Neuronal stem cell (in vitro differentiated cells): Measurements from ENCODE around the gene FTCD.
"Not testable (repeated sequence)": the region's sequence is repeated elsewhere in the genome, so short reads cannot be mapped to it uniquely, and the experiment has no call there.

ENCODE experiments used
- DNase-seq: peaks from one replicate; pipeline ENCODE4 v3.0.0-alpha.2; 2013; ENCODE audit warnings: low spot score
- H2AFZ ChIP-seq: one replicate; pipeline ENCODE4 v1.6.1; 2013; ENCODE audit warnings: mild to moderate bottlenecking, low read length, inconsistent platforms
- H2AK5ac ChIP-seq: 2 replicates; pipeline ENCODE4 v1.6.1; 2013; ENCODE audit warnings: low read depth, mild to moderate bottlenecking, inconsistent platforms, low read length, moderate library complexity, mixed read lengths
- H2BK120ac ChIP-seq: 2 replicates; pipeline ENCODE4 v1.6.1; 2013; ENCODE audit warnings: low read depth, mild to moderate bottlenecking, inconsistent platforms, low read length, moderate library complexity, mixed read lengths
- H2BK12ac ChIP-seq: one replicate; pipeline ENCODE4 v1.6.1; 2013; ENCODE audit warnings: low read length, inconsistent platforms
- H2BK15ac ChIP-seq: 2 replicates; pipeline ENCODE4 v1.6.1; 2013; ENCODE audit warnings: mild to moderate bottlenecking, low read length, inconsistent platforms, mixed read lengths
- H2BK5ac ChIP-seq: one replicate; pipeline ENCODE4 v1.6.1; 2013; ENCODE audit warnings: inconsistent platforms, mild to moderate bottlenecking, low read length, moderate library complexity
- H3K14ac ChIP-seq: one replicate; pipeline ENCODE4 v1.6.1; 2013; ENCODE audit warnings: low read length, inconsistent platforms
- H3K18ac ChIP-seq: 2 replicates; pipeline ENCODE4 v1.6.1; 2013; ENCODE audit warnings: low read length, inconsistent platforms
- H3K23ac ChIP-seq: 2 replicates; pipeline ENCODE4 v1.6.1; 2013; ENCODE audit warnings: low read depth, mild to moderate bottlenecking, mixed read lengths, low read length, inconsistent platforms; ENCODE audit not compliant: poor library complexity
- H3K27ac ChIP-seq: replicated peaks from 3 replicates; pipeline ENCODE4 v1.5.1; 2013; ENCODE audit warnings: low read length, inconsistent platforms
- H3K27me3 ChIP-seq, 3 experiments: 2 replicates each; pipeline ENCODE4 v1.6.1; 2013; ENCODE audit warnings: low read length in 3 of 3, mild to moderate bottlenecking in 2 of 3, inconsistent platforms in 1 of 3, low read depth in 1 of 3, mixed read lengths in 1 of 3, moderate library complexity in 1 of 3; ENCODE audit not compliant: control insufficient read depth in 3 of 3, insufficient read depth in 3 of 3
- H3K36me3 ChIP-seq, 2 donors: replicated peaks in 1 of 2; 2 replicates each; pipeline ENCODE4 v1.6.1; 2013; ENCODE audit warnings: low read length in 2 of 2; ENCODE audit not compliant: control insufficient read depth in 2 of 2, insufficient read depth in 2 of 2
- H3K4ac ChIP-seq: 2 replicates; pipeline ENCODE4 v1.6.1; 2013; ENCODE audit warnings: inconsistent platforms, mild to moderate bottlenecking, low read length, moderate library complexity
- H3K4me1 ChIP-seq, 2 donors: 1 replicate in 1 of 2; 2 replicates in 1 of 2; pipeline ENCODE4 v1.6.1; 2013; ENCODE audit warnings: low read length in 2 of 2, low read depth in 1 of 2; ENCODE audit not compliant: control insufficient read depth in 2 of 2, insufficient read depth in 1 of 2
- H3K4me2 ChIP-seq: one replicate; pipeline ENCODE4 v1.6.1; 2013; ENCODE audit warnings: mild to moderate bottlenecking, low read length, inconsistent platforms; ENCODE audit not compliant: insufficient read depth, poor library complexity, severe bottlenecking
- H3K4me3 ChIP-seq, 2 donors: 2 replicates each; pipeline ENCODE4 v1.5.1; 2013; ENCODE audit warnings: low read length in 2 of 2, mild to moderate bottlenecking in 2 of 2, inconsistent platforms in 1 of 2, moderate library complexity in 1 of 2
- H3K79me1 ChIP-seq: one replicate; pipeline ENCODE4 v1.6.1; 2013; ENCODE audit warnings: low read depth, mild to moderate bottlenecking, inconsistent platforms, low read length, moderate library complexity
- H3K9ac ChIP-seq: one replicate; pipeline ENCODE4 v1.6.1; 2013; ENCODE audit warnings: mild to moderate bottlenecking, low read depth, low read length, inconsistent platforms; ENCODE audit not compliant: poor library complexity
- H3K9me3 ChIP-seq, 2 donors: replicated peaks in 1 of 2; 2 replicates each; pipeline versions ENCODE3 to v1.6.1; 2013; ENCODE audit warnings: low read length in 2 of 2, mild to moderate bottlenecking in 2 of 2, inconsistent platforms in 1 of 2, low read depth in 1 of 2, mixed read lengths in 1 of 2, moderate library complexity in 1 of 2; ENCODE audit not compliant: control insufficient read depth in 2 of 2, insufficient read depth in 1 of 2
- H4K8ac ChIP-seq: one replicate; pipeline ENCODE4 v1.6.1; 2013; ENCODE audit warnings: low read depth, mild to moderate bottlenecking, inconsistent platforms, low read length, moderate library complexity
- H4K91ac ChIP-seq: one replicate; pipeline ENCODE4 v1.6.1; 2013; ENCODE audit warnings: low read length, low read depth, mild to moderate bottlenecking, inconsistent platforms; ENCODE audit not compliant: poor library complexity
- WGBS, 2 donors: extraction: QIAGEN DNeasy Blood & Tissue Kit; methylation state at CpG; one replicate each; pipeline ENCODE4 v1.1.7; 2013; ENCODE audit warnings: missing lambda C conversion rate in 2 of 2, mixed read lengths in 1 of 2; ENCODE audit not compliant: insufficient read length in 2 of 2, insufficient replicate concordance in 1 of 2; ENCODE audit errors: extremely low coverage in 2 of 2; 5-methylcytosine and 5-hydroxymethylcytosine counted together

The FTCD gene

DNA sequence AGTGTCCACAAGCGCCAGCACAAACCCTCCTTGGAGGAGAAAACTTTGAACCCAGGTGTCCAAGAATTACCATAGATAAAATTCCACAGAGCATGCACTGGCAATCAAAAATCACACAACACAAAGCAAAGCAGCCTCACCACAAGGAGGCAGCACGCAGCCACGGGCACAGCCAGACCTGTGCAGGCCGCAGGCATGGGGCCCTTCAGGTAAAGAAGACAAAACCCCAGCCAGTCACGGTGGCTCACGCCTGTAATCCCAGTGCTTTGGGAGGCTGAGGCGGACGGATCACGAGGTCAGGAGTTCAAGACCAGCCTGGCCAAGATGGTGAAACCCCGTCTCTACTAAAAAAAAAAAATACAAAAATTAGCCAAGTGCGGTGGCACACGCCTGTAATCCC lies 8.0 kb downstream of the FTCD start:
- H3K9me3 ChIP-seq, H3K14ac ChIP-seq, H3K27ac ChIP-seq, H2BK15ac ChIP-seq, H2AFZ ChIP-seq, H3K4me1 ChIP-seq, H3K36me3 ChIP-seq, H4K8ac ChIP-seq, H3K27me3 ChIP-seq, H3K79me1 ChIP-seq, H3K4ac ChIP-seq, H2BK5ac ChIP-seq, H3K9ac ChIP-seq, H4K91ac ChIP-seq, H2BK12ac ChIP-seq, H3K23ac ChIP-seq, H3K4me2 ChIP-seq, H2BK120ac ChIP-seq, H3K4me3 ChIP-seq, H3K18ac ChIP-seq, DNase-seq, H2AK5ac ChIP-seq: not testable (repeated sequence)
- WGBS, 2 donors: no CpG with 5 or more reads among the region's 12 CpGs

DNA sequence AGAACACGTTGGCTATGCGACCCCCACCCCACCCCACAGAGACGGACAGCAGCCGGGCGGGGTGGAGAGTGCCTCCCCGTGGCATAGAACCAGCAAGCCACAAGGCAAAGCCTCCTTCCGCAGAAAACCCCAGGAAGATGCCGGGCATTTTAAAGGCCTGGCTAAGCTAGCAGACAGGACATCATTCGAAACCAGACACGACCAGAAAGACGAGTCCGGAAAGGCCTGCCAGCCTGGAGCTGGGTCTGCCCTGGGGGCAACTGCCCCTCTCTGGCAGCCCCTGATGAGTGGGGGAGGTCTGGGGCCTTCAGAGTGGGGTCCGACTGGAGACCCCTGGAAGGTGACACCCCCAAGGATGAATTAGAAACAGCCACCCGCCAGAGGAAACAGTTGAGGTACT lies 8.5 kb downstream of the FTCD start:
- Histone ChIP-seq H4K91ac (no peak overlapping the region), H2BK15ac (peak overlapping the region; percentile 5)
- no CpG with 5 or more reads among the region's 14 CpGs for WGBS, 2 donors

DNA sequence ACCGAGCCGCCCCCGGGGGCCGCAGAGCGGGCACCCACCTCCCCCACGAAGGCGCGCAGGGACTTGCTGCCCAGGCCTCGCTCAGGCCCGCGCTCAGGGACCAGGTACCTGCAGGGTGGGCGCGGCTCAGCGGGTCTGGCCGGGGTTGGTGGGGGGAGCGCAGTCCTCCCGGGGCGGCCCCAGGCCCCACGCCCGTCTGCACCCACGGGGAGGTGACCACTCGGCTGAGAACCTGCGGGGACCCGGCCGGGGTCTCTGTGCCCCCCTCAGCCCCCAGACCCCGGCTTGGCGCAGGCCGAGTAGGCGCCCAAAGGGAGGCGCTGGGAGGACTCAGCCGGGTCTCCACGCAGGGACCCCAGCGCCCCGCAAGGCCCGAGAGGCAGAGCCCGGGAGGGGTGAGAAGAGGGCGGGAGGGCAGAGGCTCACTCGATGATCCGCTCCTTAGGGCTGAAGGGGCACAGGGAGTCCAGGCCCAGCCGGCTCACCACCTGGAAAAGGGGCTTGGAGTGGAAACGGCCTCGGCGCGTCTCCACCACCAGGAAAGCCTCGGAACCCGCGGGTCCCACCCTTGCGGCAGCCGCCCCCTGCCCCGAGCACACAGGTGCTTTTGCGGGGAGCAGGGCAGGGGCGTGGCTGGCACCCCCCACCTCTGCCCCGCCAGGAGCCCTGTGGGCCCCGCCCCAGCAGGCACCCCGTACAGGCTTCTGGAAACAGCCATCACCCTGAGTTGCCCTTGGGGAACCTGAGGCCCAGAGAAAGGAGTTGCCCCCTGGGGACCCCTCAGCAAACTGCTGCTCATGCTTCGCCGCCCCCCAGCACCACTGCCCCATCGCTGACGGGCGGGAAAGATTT lies 9.3 kb downstream of the FTCD start:
- Histone ChIP-seq H2AK5ac (peak overlapping the region; percentile 63), H2BK12ac (peak overlapping the region; percentile 73), H3K9ac (peak overlapping the region; percentile 21), H3K4me1 (peaks cover 4% of the 10 kb centered on the region in 2 donors), H3K14ac (no peak overlapping the region), H4K8ac (no peak overlapping the region), H3K79me1 (peaks cover 2% of the 10 kb centered on the region), H3K36me3 (no peaks in the 10 kb centered on the region), H3K18ac (peak overlapping the region; percentile 83), H3K4me3 (no peak overlapping the region), H3K4me2 (peak overlapping the region; percentile 11), H3K27ac (no peak overlapping the region), H3K4ac (no peak overlapping the region), H2BK15ac (peak overlapping the region; percentile 81), H2BK5ac (peak overlapping the region; percentile 66), H4K91ac (no peak overlapping the region), H3K9me3 (peaks cover 2 to 8% of the 10 kb centered on the region in 2 donors), H3K23ac (no peak overlapping the region), H2BK120ac (no peak overlapping the region), H3K27me3 (peaks cover 0 to 11% (median 0%) of the 10 kb centered on the region in 3 experiments), H2AFZ (no peak overlapping the region)
- no peak for DNase-seq
- no CpG with 5 or more reads among the region's 60 CpGs for WGBS, 2 donors

More for the DNA sequence above, 8.5 kb downstream of the FTCD start:
- H3K79me1 ChIP-seq: peaks cover 2% of the 10 kb centered on the region
- H3K9me3 ChIP-seq: peaks cover 2 to 8% of the 10 kb centered on the region in 2 donors
- no peak overlapping the region for H3K4me3 ChIP-seq
- DNase-seq: no peak
- no peak overlapping the region for H3K27ac ChIP-seq
- no peak overlapping the region for H4K8ac ChIP-seq
- H3K27me3 ChIP-seq: peaks cover 0 to 8% (median 0%) of the 10 kb centered on the region in 3 experiments
- no peak overlapping the region for H3K9ac ChIP-seq
- H2AFZ ChIP-seq: peak overlapping the region; percentile 24
- no peak overlapping the region for H3K14ac ChIP-seq
- no peak overlapping the region for H2BK5ac ChIP-seq
- no peak overlapping the region for H3K18ac ChIP-seq
- no peak overlapping the region for H3K4me2 ChIP-seq
- no peak overlapping the region for H3K23ac ChIP-seq
- H3K4ac ChIP-seq: no peak overlapping the region
- no peaks in the 10 kb centered on the region for H3K36me3 ChIP-seq
- peaks cover 4 to 9% of the 10 kb centered on the region in 2 donors for H3K4me1 ChIP-seq
- no peak overlapping the region for H2BK120ac ChIP-seq
- no peak overlapping the region for H2AK5ac ChIP-seq
- H2BK12ac ChIP-seq: no peak overlapping the region

DNA sequence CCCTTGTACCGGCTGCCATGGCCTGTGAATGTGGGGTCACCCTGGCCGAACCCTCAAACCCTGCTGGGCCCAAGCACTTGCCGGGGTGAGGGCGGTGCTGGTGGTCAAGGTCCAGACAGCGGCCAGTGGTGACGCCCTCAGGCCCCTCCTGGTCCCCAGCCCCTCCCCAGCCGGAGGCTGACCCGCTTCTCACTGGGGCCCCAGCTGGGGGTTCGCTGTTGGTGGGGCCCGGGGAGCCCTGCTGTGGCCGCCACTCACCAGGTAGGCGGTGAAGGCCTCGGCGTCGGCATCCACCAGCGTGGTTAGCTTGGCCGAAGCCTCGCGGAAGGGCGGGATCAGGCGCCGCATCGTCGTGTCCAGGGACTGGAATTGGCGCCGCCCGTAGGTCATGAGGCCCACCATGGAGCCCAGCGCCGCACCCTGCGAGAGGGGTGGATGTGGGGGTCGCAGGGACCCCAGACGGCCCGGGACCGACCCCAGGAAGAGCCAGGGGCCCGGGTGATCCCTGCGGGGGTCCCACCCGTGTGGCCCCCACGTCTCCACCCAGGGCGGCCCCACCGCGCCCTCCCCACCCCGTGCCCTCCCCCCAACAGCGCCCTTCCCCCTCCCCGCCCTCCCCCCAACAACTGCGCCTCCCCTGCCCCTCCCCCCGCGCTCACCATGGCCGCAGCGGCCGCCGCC lies 10.1 kb downstream of the FTCD start:
- no CpG with 5 or more reads among the region's 51 CpGs for WGBS, 2 donors
- H2BK12ac ChIP-seq: peak overlapping the region; percentile 75
- no peak overlapping the region for H2BK15ac ChIP-seq
- H3K18ac ChIP-seq: peak overlapping the region; percentile 56
- H3K27me3 ChIP-seq: peaks cover 0 to 15% (median 0%) of the 10 kb centered on the region in 3 experiments
- H3K23ac ChIP-seq: no peak overlapping the region
- H3K79me1 ChIP-seq: peaks cover 2% of the 10 kb centered on the region
- H2BK5ac ChIP-seq: peak overlapping the region; percentile 60
- H3K4me2 ChIP-seq: no peak overlapping the region
- H3K9me3 ChIP-seq: peaks cover 2 to 8% of the 10 kb centered on the region in 2 donors
- no peak overlapping the region for H3K4me3 ChIP-seq
- H4K91ac ChIP-seq: no peak overlapping the region
- H2AFZ ChIP-seq: no peak overlapping the region
- H2BK120ac ChIP-seq: no peak overlapping the region
- H3K36me3 ChIP-seq: no peaks in the 10 kb centered on the region
- H3K27ac ChIP-seq: no peak overlapping the region
- peaks cover 3 to 4% of the 10 kb centered on the region in 2 donors for H3K4me1 ChIP-seq
- H3K4ac ChIP-seq: no peak overlapping the region
- no peak for DNase-seq
- peak overlapping the region; percentile 84 for H3K14ac ChIP-seq
- H2AK5ac ChIP-seq: peak overlapping the region; percentile 76
- no peak overlapping the region for H4K8ac ChIP-seq
- H3K9ac ChIP-seq: no peak overlapping the region
